22Rv1 (cell line): ENCODE results near the gene GH1.
A peak's percentile ranks its signal among the peaks of the same experiment; 100 is the strongest.
"Not testable (repeated sequence)": the region's sequence is repeated elsewhere in the genome, so short reads cannot be mapped to it uniquely, and the experiment has no call there.

Experiments
- H3K27ac ChIP-seq: fragments of 450-650 bp; 2 replicates; pipeline ENCODE4 v1.5.1; 2017
- CTCF ChIP-seq: fragments of 450-650 bp; IDR thresholded peaks from 2 replicates; pipeline ENCODE4 v1.5.1; 2017; ENCODE audit warnings: mild to moderate bottlenecking
- ZFX ChIP-seq: fragments of 450-650 bp; IDR thresholded peaks from 2 replicates; pipeline ENCODE4 v1.6.1; 2017; ENCODE audit warnings: antibody characterized with exemption, borderline replicate concordance

GH1 gene

GRCh38 chr17:63914471-63914870, 4.2 kb downstream of the GH1 start:
- no peak for TF ChIP-seq CTCF
- no peak for TF ChIP-seq ZFX
- H3K27ac ChIP-seq = no peak overlapping the region

- no peak overlapping the region for H3K27ac ChIP-seq
- TF ChIP-seq ZFX (no peak), CTCF (peak; percentile 72)
These were observed 7.0 kb downstream of the GH1 start for GRCh38 chr17:63911657-63912100.

GRCh38 chr17:63911041-63911635, 7.5 kb downstream of the GH1 start, which contains the start of gene CSHL1:
TSS of gene CSHL1 (minus strand) at chr17:63911258. CDS start at chr17:63911196, 62 bp downstream.
- H3K27ac ChIP-seq = no peak within 1 kb of the TSS
- TF ChIP-seq CTCF (no peak), ZFX (no peak)

- TF ChIP-seq CTCF = no peak
- no peak for TF ChIP-seq ZFX
- no peak overlapping the region for H3K27ac ChIP-seq
These were observed 8.5 kb downstream of the GH1 start for GRCh38 chr17:63910096-63910495.

GRCh38 chr17:63909586-63909985, 9.1 kb downstream of the GH1 start:
- H3K27ac ChIP-seq = not testable (repeated sequence)

GRCh38 chr17:63907161-63907778, 11.4 kb downstream of the GH1 start:
- not testable (repeated sequence) for H3K27ac ChIP-seq
- peak; percentile 15; the same call in 1 of the 2 replicates for TF ChIP-seq CTCF

- H3K27ac ChIP-seq = not testable (repeated sequence)
These were observed 13.8 kb downstream of the GH1 start for GRCh38 chr17:63904796-63905195.

GRCh38 chr17:63903787-63904201, 14.8 kb downstream of the GH1 start:
- H3K27ac ChIP-seq = not testable (repeated sequence)
- peak; percentile 50 for TF ChIP-seq CTCF

- H3K27ac ChIP-seq = not testable (repeated sequence)
These were observed 16.7 kb downstream of the GH1 start for GRCh38 chr17:63901971-63902370.

- H3K27ac ChIP-seq = not testable (repeated sequence)
These were observed 19.5 kb downstream of the GH1 start for GRCh38 chr17:63898899-63899798.

- not testable (repeated sequence) for H3K27ac ChIP-seq
These were observed 21.9 kb downstream of the GH1 start, which contains the start of gene CSH1 for GRCh38 chr17:63896524-63897354. TSS of gene CSH1 (minus strand) at chr17:63896574. CDS start at chr17:63896511, 63 bp downstream.
